Peyer's patch (tissue), 4 donors: Measurements from ENCODE around the gene RXRA. TPM values are rescaled to one million over a fixed set of nuclear protein-coding genes. Genes with fewer than 3 reads are reported as not detected.

ENCODE experiments used
- DNase-seq, 3 donors: peaks; one replicate each; pipeline ENCODE4 v3.0.0-alpha.2; 2017 to 2019
- H3K27ac ChIP-seq, 4 donors: fragments of 200-600 bp; sonication (generic); one replicate each; pipeline ENCODE4 v1.5.1; 2016 to 2019
- H3K27me3 ChIP-seq, 2 donors: fragments of 200-600 bp; sonication (generic); one replicate each; pipeline ENCODE4 v1.5.1; 2019
- H3K36me3 ChIP-seq, 3 donors: fragments of 200-600 bp; sonication (generic); one replicate each; pipeline ENCODE4 v1.5.1; 2016 to 2019
- H3K4me1 ChIP-seq, 4 donors: fragments of 200-600 bp; sonication (generic); one replicate each; pipeline ENCODE4 v1.5.1; 2016 to 2019
- H3K4me3 ChIP-seq, 4 donors: fragments of 200-600 bp; sonication (generic); 1 replicate in 3 of 4; 2 replicates in 1 of 4; pipeline ENCODE4 v1.5.1; 2016 to 2019; ENCODE audit warnings: mild to moderate bottlenecking in 1 of 4
- H3K9me3 ChIP-seq, 4 donors: fragments of 200-600 bp; sonication (generic); one replicate each; pipeline ENCODE4 v1.5.1; 2016 to 2019; ENCODE audit warnings: mild to moderate bottlenecking in 1 of 4
- POLR2A ChIP-seq, 2 donors: fragments of 450-650 bp; IDR thresholded peaks; one replicate each; pipeline ENCODE4 v1.5.1; 2017; ENCODE audit warnings: antibody characterized with exemption in 2 of 2, mild to moderate bottlenecking in 2 of 2, moderate library complexity in 2 of 2
- total RNA-seq, 4 donors: library from RNA; depleted of rRNA; stranded (reverse); fragments of >200 nt; gene quantifications; one replicate each; pipeline ENCODE4 v1.1.0, GENCODE V29; 2016
- TF ChIP-seq, protein P1 (sequence below), 6 experiments: fragments of 450-650 bp in 4 of 6; fragments of 200-600 bp in 2 of 6; sonication (generic) in 1 of 6; IDR thresholded peaks; one replicate each; pipeline ENCODE4 v1.5.1; 2017 to 2019; ENCODE audit warnings: antibody characterized with exemption in 6 of 6, mild to moderate bottlenecking in 3 of 6, moderate library complexity in 1 of 6

Gene RXRA
- total RNA-seq, 4 donors from 2014 or later = 54.5 to 83.6 (median 65.4) TPM

DNA sequence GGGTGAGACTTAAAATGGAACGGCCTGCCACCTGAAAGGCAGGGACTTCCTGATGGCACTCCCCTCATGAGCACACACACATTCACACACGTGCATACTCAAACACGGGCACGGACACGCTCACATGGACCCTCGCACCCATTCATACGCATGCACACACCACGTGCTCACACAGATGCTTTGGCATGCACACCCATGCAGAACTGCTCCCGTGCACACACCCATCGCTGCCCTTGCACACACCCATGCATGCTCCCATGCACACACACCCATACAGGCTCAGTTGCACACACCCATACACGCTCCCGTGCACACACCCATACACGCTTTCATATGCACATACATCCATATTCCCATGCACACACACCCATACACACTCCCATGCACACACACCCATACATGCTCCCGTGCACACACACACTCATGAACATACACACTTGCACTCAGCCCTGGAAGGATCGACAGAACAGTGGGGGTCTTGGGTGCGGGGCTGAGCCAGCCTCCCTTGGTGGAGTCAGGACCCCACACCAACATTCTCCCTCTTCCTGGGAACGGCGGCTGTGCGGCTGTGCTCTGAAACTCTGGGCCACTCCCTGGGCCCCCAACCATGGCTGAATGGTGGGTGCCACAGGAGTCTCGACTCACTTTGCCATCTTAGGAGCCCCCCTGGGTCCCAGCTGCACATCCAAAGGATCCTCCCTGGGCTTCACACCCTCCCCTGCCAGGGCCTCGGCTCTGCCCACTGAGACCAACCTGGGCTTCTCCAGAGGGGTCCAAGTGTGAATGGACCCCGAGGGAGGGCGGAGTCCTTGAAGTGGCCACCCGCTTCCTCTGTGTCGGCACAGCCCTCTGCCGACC is 115.2 kb downstream of the RXRA start:
- Histone ChIP-seq H3K27me3 (no peaks in the 10 kb centered on the region), H3K9me3 (no peaks in the 10 kb centered on the region), H3K4me1 (peaks cover 0 to 39% (median 16%) of the 10 kb centered on the region in 4 donors), H3K27ac (no peak overlapping the region), H3K36me3 (peaks cover 0 to 10% (median 0%) of the 10 kb centered on the region in 3 donors), H3K4me3 (no peak overlapping the region)
- TF ChIP-seq, protein P1, sequence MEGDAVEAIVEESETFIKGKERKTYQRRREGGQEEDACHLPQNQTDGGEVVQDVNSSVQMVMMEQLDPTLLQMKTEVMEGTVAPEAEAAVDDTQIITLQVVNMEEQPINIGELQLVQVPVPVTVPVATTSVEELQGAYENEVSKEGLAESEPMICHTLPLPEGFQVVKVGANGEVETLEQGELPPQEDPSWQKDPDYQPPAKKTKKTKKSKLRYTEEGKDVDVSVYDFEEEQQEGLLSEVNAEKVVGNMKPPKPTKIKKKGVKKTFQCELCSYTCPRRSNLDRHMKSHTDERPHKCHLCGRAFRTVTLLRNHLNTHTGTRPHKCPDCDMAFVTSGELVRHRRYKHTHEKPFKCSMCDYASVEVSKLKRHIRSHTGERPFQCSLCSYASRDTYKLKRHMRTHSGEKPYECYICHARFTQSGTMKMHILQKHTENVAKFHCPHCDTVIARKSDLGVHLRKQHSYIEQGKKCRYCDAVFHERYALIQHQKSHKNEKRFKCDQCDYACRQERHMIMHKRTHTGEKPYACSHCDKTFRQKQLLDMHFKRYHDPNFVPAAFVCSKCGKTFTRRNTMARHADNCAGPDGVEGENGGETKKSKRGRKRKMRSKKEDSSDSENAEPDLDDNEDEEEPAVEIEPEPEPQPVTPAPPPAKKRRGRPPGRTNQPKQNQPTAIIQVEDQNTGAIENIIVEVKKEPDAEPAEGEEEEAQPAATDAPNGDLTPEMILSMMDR (IDR thresholded peaks at IDR 0.05) = no peak
- no peak for TF ChIP-seq POLR2A (IDR thresholded peaks at IDR 0.05)
- DNase-seq = no peak

DNA sequence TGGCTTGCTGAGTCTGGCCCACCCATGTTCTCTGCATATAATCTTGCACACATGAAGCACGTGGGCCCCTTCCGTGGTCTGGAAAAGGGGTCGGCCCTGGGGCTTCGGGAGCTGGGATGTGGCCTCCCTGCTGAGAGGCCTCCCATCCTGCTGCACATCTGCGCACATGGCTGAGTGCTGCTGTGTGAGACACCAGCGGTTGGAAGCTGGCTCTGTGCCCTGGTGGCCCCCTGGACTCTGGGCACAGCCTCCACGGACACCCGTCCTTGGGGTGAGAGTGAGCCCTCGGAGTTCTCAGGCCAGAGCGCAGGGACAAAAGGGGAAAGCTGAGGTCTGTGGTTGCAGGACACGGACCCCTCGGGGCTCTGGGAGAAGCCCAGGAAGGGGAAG is 115.8 kb downstream of the RXRA start:
- no peaks in the 10 kb centered on the region for H3K27me3 ChIP-seq
- H3K9me3 ChIP-seq = no peaks in the 10 kb centered on the region
- no peak overlapping the region for H3K4me3 ChIP-seq
- H3K4me1 ChIP-seq = peaks cover 0 to 39% (median 16%) of the 10 kb centered on the region in 4 donors
- peaks cover 0 to 4% (median 0%) of the 10 kb centered on the region in 3 donors for H3K36me3 ChIP-seq
- TF ChIP-seq POLR2A (IDR thresholded peaks at IDR 0.05) = no peak
- TF ChIP-seq, protein P1 (IDR thresholded peaks at IDR 0.05) = no peak
- DNase-seq = no peak
- H3K27ac ChIP-seq = no peak overlapping the region

DNA sequence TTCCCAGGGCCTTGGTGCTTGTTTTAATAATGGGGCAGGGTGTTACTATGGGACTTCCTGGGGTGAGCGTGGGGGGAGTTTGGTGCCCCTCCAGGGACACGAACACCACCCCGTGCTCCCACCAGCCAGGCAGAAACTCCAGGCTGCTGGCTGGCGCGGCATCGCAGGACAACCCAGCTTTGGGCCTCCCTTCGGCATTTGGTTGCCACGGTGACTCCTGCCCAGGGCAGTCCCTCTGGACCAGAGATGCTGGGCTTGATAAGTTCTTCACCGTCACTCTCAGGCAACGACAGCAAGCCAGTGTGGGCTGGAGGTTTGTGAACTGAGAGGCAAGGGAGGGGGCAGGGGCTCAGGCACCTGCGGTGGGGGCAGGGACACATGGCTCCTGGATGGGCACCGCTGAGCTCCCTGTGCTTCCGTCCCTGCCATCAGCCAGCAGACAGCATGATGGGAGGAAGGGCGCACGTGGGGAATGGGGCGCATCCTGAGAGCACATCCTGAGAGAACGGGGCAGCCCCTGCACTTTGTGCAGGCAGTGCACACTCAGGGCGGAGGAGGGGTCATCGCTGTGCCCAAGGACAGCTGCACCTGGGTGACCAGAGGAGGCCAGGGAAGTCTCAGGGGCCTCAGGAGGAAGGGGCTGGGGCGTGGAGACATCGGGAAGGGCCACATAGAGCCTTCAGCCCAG is 116.4 kb downstream of the RXRA start:
- no peaks in the 10 kb centered on the region for H3K36me3 ChIP-seq
- no peak for DNase-seq
- TF ChIP-seq, protein P1 (IDR thresholded peaks at IDR 0.05) = no peak
- TF ChIP-seq POLR2A (IDR thresholded peaks at IDR 0.05) = no peak
- no peak overlapping the region for H3K4me3 ChIP-seq
- no peaks in the 10 kb centered on the region for H3K27me3 ChIP-seq
- H3K27ac ChIP-seq = no peak overlapping the region
- H3K9me3 ChIP-seq = no peaks in the 10 kb centered on the region
- H3K4me1 ChIP-seq = peaks cover 0 to 36% (median 16%) of the 10 kb centered on the region in 4 donors

DNA sequence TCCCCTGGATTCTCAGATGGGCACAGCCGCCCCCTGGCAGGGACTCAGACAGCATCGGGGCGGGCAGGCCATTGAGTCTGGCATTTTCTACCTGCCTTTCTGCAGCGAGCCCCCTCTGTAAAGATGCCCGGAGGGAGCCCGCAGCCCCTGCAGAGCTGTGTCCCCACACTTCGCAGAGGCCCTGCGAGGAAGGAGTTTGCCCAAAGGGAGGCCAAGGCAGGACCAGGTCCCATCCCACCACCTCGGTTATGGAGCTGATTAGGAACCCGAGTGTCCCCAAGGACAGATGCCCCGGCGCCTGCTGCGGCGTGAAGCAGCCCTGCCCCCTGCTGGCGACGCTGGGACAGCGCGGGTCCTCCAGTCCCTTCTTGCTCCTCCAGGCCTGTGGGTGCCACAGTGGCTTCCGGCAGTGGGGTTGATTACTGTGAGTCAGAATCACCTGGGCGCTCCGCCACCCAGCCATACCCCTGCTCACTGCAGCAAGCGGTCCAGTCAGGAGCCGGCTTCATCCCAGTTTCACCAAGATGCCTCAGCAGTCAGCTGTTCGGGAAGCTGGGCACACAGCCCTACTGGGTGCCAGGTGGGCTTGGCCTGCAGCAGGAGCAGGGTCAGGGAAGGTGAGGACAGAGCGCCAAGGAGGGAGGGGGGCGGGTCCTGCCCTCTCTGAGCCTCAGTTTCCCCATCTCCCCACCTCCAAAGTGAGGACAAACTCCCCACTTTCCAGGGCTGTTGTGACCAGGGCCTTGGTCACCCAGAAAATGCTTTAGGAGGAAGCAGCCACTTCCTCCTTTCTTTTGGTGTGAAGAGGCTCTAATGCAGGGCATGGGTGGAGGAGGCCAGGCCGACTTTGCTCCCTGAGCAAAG is 117.2 kb downstream of the RXRA start:
- H3K27ac ChIP-seq = peak overlapping the region in 2 of 4 donors; percentile 42 to 67
- no peak for TF ChIP-seq POLR2A (IDR thresholded peaks at IDR 0.05)
- TF ChIP-seq, protein P1 (IDR thresholded peaks at IDR 0.05) = peak; percentile 91 to 99 (median 98)

DNA sequence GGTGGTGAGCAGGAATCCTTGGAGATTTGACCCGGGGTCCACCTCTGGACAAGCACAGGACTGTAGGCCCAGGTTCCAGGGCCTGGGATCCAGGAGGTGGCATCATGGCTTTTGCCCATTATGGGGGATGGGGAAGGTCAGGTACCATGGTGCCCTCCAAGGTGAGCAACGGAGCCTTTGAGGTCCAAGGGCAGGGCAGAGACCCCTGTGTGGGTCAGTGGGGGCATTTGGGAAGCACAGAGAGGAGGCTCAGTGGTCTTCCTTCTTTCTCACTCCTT is 117.7 kb downstream of the RXRA start:
- Histone ChIP-seq H3K4me1 (peaks cover 0 to 33% (median 16%) of the 10 kb centered on the region in 4 donors), H3K9me3 (peaks cover 0 to 5% (median 2%) of the 10 kb centered on the region in 4 donors), H3K27me3 (no peaks in the 10 kb centered on the region), H3K27ac (peak overlapping the region in 1 of 4 donors; percentile 67), H3K4me3 (no peak overlapping the region), H3K36me3 (no peaks in the 10 kb centered on the region)
- TF ChIP-seq, protein P1 (IDR thresholded peaks at IDR 0.05) = no peak
- TF ChIP-seq POLR2A (IDR thresholded peaks at IDR 0.05) = no peak
- no peak for DNase-seq

More for the DNA sequence above, 117.2 kb downstream of the RXRA start:
- peak; percentile 83 to 96 (median 91) for DNase-seq
- Histone ChIP-seq H3K4me3 (no peak overlapping the region), H3K4me1 (peaks cover 0 to 33% (median 16%) of the 10 kb centered on the region in 4 donors), H3K9me3 (no peaks in the 10 kb centered on the region), H3K36me3 (no peaks in the 10 kb centered on the region), H3K27me3 (no peaks in the 10 kb centered on the region)
